ENCODE data around the gene MPZL3. TPM values are rescaled to one million over a fixed set of nuclear protein-coding genes. Genes with fewer than 3 reads are reported as not detected.

Gene MPZL3
- total and polyA plus RNA-seq, 9 donors = 0.41 to 1.7 (median 0.73) TPM

GRCh38 chr11:118265954-118266353, 13.8 kb upstream of the MPZL3 start:
- Histone ChIP-seq H3K27ac (ENCODE audit: low read length) (peak overlapping the region; percentile 3), H3K36me3 (ENCODE audit: control insufficient read depth, insufficient read depth, low read length) (no peaks in the 10 kb centered on the region), H3K4me1 (ENCODE audit: control insufficient read depth, insufficient read depth, low read length) (peaks cover 5% of the 10 kb centered on the region), H3K27me3 (ENCODE audit: control insufficient read depth, insufficient read depth, low read length) (peaks cover 49% of the 10 kb centered on the region), H3K4me3 (ENCODE audit: low read length) (no peak overlapping the region), H3K9me3 (replicated peaks; ENCODE audit: control insufficient read depth, low read depth, low read length) (no peaks in the 10 kb centered on the region)
- WGBS (ENCODE audit: insufficient coverage) = no CpG with 5 or more reads among the region's 1 CpG
- peak; percentile 10 for DNase-seq

- H3K27me3 ChIP-seq (ENCODE audit: control insufficient read depth, insufficient read depth, low read length) = peaks cover 47% of the 10 kb centered on the region
- H3K9me3 ChIP-seq (replicated peaks; ENCODE audit: control insufficient read depth, low read depth, low read length) = no peaks in the 10 kb centered on the region
- DNase-seq = no peak
- no peak overlapping the region for H3K4me3 ChIP-seq (ENCODE audit: low read length)
- no peak overlapping the region for H3K27ac ChIP-seq (ENCODE audit: low read length)
- H3K36me3 ChIP-seq (ENCODE audit: control insufficient read depth, insufficient read depth, low read length) = no peaks in the 10 kb centered on the region
- peaks cover 5% of the 10 kb centered on the region for H3K4me1 ChIP-seq (ENCODE audit: control insufficient read depth, insufficient read depth, low read length)
- WGBS (ENCODE audit: insufficient coverage) = 56% methylated on average over 11 of the region's 13 CpGs
Observed at GRCh38 chr11:118264569-118265465, 12.7 kb upstream of the MPZL3 start.

- Histone ChIP-seq H3K4me3 (ENCODE audit: low read length) (peak within 1 kb of the TSS; percentile 11), H3K27ac (ENCODE audit: low read length) (no peak within 1 kb of the TSS), H3K9me3 (replicated peaks; ENCODE audit: control insufficient read depth, low read depth, low read length) (no peaks in the 10 kb centered on the region), H3K4me1 (ENCODE audit: control insufficient read depth, insufficient read depth, low read length) (peaks cover 5% of the 10 kb centered on the region), H3K27me3 (ENCODE audit: control insufficient read depth, insufficient read depth, low read length) (peaks cover 43% of the 10 kb centered on the region), H3K36me3 (ENCODE audit: control insufficient read depth, insufficient read depth, low read length) (no peaks in the 10 kb centered on the region)
- 6% methylated on average over 18 of the region's 19 CpGs for WGBS (ENCODE audit: insufficient coverage)
- peak; percentile 6 for DNase-seq
Observed at GRCh38 chr11:118263695-118264568, 11.8 kb upstream of the MPZL3 start, which contains the start of gene MPZL2. Gene MPZL2 (minus strand): TSS chr11:118264297. CDS start chr11:118264153, 144 bp downstream.

- no CpG with 5 or more reads among the region's 4 CpGs for WGBS (ENCODE audit: insufficient coverage)
- H3K27ac ChIP-seq (ENCODE audit: low read length) = no peak overlapping the region
- H3K36me3 ChIP-seq (ENCODE audit: control insufficient read depth, insufficient read depth, low read length) = no peaks in the 10 kb centered on the region
- peaks cover 46% of the 10 kb centered on the region for H3K27me3 ChIP-seq (ENCODE audit: control insufficient read depth, insufficient read depth, low read length)
- H3K4me1 ChIP-seq (ENCODE audit: control insufficient read depth, insufficient read depth, low read length) = peaks cover 5% of the 10 kb centered on the region
- H3K9me3 ChIP-seq (replicated peaks; ENCODE audit: control insufficient read depth, low read depth, low read length) = no peaks in the 10 kb centered on the region
- no peak for DNase-seq
- no peak overlapping the region for H3K4me3 ChIP-seq (ENCODE audit: low read length)
Observed at GRCh38 chr11:118263112-118263511, 10.9 kb upstream of the MPZL3 start.

GRCh38 chr11:118260353-118260752, 8.2 kb upstream of the MPZL3 start:
- Histone ChIP-seq H3K4me3 (ENCODE audit: low read length) (no peak overlapping the region), H3K9me3 (replicated peaks; ENCODE audit: control insufficient read depth, low read depth, low read length) (no peaks in the 10 kb centered on the region), H3K4me1 (ENCODE audit: control insufficient read depth, insufficient read depth, low read length) (peaks cover 5% of the 10 kb centered on the region), H3K36me3 (ENCODE audit: control insufficient read depth, insufficient read depth, low read length) (no peaks in the 10 kb centered on the region), H3K27ac (ENCODE audit: low read length) (no peak overlapping the region), H3K27me3 (ENCODE audit: control insufficient read depth, insufficient read depth, low read length) (peaks cover 34% of the 10 kb centered on the region)
- WGBS (ENCODE audit: insufficient coverage) = no CpG with 5 or more reads among the region's 3 CpGs
- DNase-seq = no peak

GRCh38 chr11:118259138-118259537, 7.0 kb upstream of the MPZL3 start:
- no peak for DNase-seq
- no peak overlapping the region for H3K27ac ChIP-seq (ENCODE audit: low read length)
- peaks cover 3% of the 10 kb centered on the region for H3K4me1 ChIP-seq (ENCODE audit: control insufficient read depth, insufficient read depth, low read length)
- H3K36me3 ChIP-seq (ENCODE audit: control insufficient read depth, insufficient read depth, low read length) = no peaks in the 10 kb centered on the region
- no peak overlapping the region for H3K4me3 ChIP-seq (ENCODE audit: low read length)
- WGBS (ENCODE audit: insufficient coverage) = 100% methylated on average over 1 of the region's 1 CpG
- H3K9me3 ChIP-seq (replicated peaks; ENCODE audit: control insufficient read depth, low read depth, low read length) = no peaks in the 10 kb centered on the region
- peaks cover 24% of the 10 kb centered on the region for H3K27me3 ChIP-seq (ENCODE audit: control insufficient read depth, insufficient read depth, low read length)

- H3K4me1 ChIP-seq (ENCODE audit: control insufficient read depth, insufficient read depth, low read length) = no peaks in the 10 kb centered on the region
- WGBS (ENCODE audit: insufficient coverage) = no CpG with 5 or more reads among the region's 1 CpG
- no peaks in the 10 kb centered on the region for H3K9me3 ChIP-seq (replicated peaks; ENCODE audit: control insufficient read depth, low read depth, low read length)
- H3K27ac ChIP-seq (ENCODE audit: low read length) = no peak overlapping the region
- no peaks in the 10 kb centered on the region for H3K36me3 ChIP-seq (ENCODE audit: control insufficient read depth, insufficient read depth, low read length)
- peaks cover 17% of the 10 kb centered on the region for H3K27me3 ChIP-seq (ENCODE audit: control insufficient read depth, insufficient read depth, low read length)
- H3K4me3 ChIP-seq (ENCODE audit: low read length) = no peak overlapping the region
- no peak for DNase-seq
Observed at GRCh38 chr11:118258410-118258809, 6.2 kb upstream of the MPZL3 start.

- Histone ChIP-seq H3K36me3 (ENCODE audit: control insufficient read depth, insufficient read depth, low read length) (no peaks in the 10 kb centered on the region), H3K4me1 (ENCODE audit: control insufficient read depth, insufficient read depth, low read length) (peaks cover 3% of the 10 kb centered on the region), H3K9me3 (replicated peaks; ENCODE audit: control insufficient read depth, low read depth, low read length) (peaks cover 2% of the 10 kb centered on the region), H3K27me3 (ENCODE audit: control insufficient read depth, insufficient read depth, low read length) (peaks cover 22% of the 10 kb centered on the region), H3K4me3 (ENCODE audit: low read length) (no peak overlapping the region), H3K27ac (ENCODE audit: low read length) (no peak overlapping the region)
- WGBS (ENCODE audit: insufficient coverage) = 0% methylated on average over 1 of the region's 3 CpGs
- DNase-seq = no peak
Observed at GRCh38 chr11:118252688-118253087, 523 bp upstream of the MPZL3 start.

- Histone ChIP-seq H3K4me3 (ENCODE audit: low read length) (no peak overlapping the region), H3K36me3 (ENCODE audit: control insufficient read depth, insufficient read depth, low read length) (no peaks in the 10 kb centered on the region), H3K27ac (ENCODE audit: low read length) (no peak overlapping the region), H3K4me1 (ENCODE audit: control insufficient read depth, insufficient read depth, low read length) (peaks cover 3% of the 10 kb centered on the region), H3K9me3 (replicated peaks; ENCODE audit: control insufficient read depth, low read depth, low read length) (peaks cover 2% of the 10 kb centered on the region), H3K27me3 (ENCODE audit: control insufficient read depth, insufficient read depth, low read length) (peaks cover 35% of the 10 kb centered on the region)
- DNase-seq = no peak
- no CpG with 5 or more reads among the region's 1 CpG for WGBS (ENCODE audit: insufficient coverage)
Observed at GRCh38 chr11:118247041-118247440, 5.1 kb downstream of the MPZL3 start.

All from muscle of leg (tissue), 11 donors.